GM12865 (cell line): Measurements from ENCODE around the gene HIC2.
"Not testable (repeated sequence)": the region's sequence is repeated elsewhere in the genome, so short reads cannot be mapped to it uniquely, and the experiment has no call there.

Experiments
- DNase-seq: peaks from one replicate; pipeline ENCODE4 v3.0.0; 2010; ENCODE audit warnings: low read depth
- H3K4me3 ChIP-seq: 2 replicates; pipeline ENCODE4 v1.5.1; 2011; ENCODE audit warnings: mild to moderate bottlenecking, low read depth, low read length, control low read depth
- TF ChIP-seq, protein P1 (sequence below): IDR thresholded peaks from 2 replicates; pipeline ENCODE4 v1.5.1; 2011; ENCODE audit warnings: low read length, control low read depth, low read depth, inconsistent platforms; ENCODE audit not compliant: insufficient read depth; ENCODE audit errors: missing control alignments

The HIC2 gene

DNA sequence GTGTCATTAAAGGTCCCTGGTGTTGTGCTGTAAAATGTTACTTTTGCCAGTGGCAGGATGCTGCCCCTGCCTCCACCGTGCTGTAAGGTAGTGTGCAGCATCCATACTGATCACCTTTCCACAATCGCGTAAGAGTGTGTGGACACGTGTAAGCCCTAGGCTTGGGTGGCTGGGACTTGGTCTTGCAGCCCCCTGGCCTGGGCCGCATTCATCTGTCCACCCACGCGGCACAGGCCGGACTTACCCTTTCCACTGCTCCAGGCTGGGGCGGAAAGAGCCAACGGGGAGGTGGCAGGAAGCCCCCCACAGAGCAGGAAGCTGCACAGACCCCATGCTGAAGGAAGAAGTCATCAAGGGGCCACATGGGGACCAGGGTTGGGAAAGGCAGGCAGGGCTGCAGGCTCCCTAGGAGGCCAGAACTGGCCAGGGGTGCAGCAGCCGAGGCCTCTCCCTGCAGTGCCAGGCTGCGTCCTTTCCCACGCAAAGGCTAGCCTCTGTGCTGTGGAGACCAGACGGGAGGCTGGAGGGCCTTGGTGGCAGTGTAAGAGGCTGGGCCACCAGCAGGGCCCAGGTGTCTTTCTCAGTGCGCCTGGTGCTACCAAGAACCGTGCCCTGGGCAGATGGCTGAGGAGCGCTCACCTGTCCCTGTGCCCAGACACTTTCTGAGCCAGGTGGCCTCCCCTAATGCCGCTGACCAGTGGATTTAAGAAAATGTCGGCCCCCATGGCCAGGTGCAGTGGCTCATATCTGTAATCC lies 38.3 kb downstream of the HIC2 start:
- DNase-seq = no peak
- H3K4me3 ChIP-seq = no peak overlapping the region
- TF ChIP-seq, protein P1, sequence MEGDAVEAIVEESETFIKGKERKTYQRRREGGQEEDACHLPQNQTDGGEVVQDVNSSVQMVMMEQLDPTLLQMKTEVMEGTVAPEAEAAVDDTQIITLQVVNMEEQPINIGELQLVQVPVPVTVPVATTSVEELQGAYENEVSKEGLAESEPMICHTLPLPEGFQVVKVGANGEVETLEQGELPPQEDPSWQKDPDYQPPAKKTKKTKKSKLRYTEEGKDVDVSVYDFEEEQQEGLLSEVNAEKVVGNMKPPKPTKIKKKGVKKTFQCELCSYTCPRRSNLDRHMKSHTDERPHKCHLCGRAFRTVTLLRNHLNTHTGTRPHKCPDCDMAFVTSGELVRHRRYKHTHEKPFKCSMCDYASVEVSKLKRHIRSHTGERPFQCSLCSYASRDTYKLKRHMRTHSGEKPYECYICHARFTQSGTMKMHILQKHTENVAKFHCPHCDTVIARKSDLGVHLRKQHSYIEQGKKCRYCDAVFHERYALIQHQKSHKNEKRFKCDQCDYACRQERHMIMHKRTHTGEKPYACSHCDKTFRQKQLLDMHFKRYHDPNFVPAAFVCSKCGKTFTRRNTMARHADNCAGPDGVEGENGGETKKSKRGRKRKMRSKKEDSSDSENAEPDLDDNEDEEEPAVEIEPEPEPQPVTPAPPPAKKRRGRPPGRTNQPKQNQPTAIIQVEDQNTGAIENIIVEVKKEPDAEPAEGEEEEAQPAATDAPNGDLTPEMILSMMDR = no peak

GRCh38 chr22:21457023-21457787 lies 40.0 kb downstream of the HIC2 start:
- TF ChIP-seq, protein P1 = no peak
- H3K4me3 ChIP-seq = no peak overlapping the region
- no peak for DNase-seq

- not testable (repeated sequence) for H3K4me3 ChIP-seq, DNase-seq
Observed at GRCh38 chr22:21462672-21463071, 45.5 kb downstream of the HIC2 start.

DNA sequence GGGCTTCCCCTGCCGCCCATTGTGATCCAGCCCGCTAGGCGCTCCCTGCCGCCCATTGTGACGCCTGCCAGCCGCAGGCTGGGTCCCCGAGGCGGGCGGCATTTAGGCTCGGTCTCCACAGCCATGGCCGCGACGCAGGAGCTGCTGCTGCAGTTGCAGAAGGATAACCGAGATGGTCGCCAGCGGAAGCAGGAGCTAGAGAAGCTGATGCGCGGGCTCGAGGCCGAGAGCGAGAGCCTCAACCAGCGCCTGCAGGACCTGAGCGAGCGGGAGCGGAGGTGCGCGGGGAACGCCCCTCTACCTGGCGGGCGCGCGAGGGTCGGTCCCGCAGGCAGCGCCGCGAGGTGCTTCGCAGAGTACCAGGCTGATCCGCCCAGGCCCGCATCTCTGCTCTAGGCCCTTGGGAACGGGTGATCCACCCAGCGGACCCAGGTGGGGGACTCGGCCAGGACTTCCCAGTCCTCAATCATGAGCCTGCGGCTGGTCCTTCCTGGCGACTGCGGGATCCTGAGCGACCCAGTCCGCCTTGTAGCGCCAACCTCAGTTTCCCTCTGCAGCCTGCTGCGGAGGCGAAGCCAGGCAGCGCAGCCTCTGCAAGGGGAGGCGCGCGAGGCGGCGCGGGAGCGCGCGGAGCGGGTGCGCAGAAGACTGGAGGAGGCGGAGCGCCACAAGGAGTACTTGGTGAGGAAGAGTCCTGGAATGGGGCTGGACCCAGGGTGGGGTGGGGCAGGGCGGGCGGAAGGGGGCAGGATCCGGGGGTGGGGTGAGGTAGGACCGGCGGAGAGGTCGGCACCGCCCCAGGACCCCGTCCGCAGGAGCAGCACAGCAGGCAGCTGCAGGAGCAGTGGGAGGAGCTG lies 50.4 kb downstream of the HIC2 start, which contains the start of gene TMEM191C:
TSS of gene TMEM191C (plus strand) at position 51 of the 857 bp plus-strand sequence. CDS start at position 124, 73 bp downstream.
- DNase-seq = not testable (repeated sequence)
- H3K4me3 ChIP-seq = peak within 1 kb of the TSS; percentile 32; the same call in 1 of the 2 replicates

DNA sequence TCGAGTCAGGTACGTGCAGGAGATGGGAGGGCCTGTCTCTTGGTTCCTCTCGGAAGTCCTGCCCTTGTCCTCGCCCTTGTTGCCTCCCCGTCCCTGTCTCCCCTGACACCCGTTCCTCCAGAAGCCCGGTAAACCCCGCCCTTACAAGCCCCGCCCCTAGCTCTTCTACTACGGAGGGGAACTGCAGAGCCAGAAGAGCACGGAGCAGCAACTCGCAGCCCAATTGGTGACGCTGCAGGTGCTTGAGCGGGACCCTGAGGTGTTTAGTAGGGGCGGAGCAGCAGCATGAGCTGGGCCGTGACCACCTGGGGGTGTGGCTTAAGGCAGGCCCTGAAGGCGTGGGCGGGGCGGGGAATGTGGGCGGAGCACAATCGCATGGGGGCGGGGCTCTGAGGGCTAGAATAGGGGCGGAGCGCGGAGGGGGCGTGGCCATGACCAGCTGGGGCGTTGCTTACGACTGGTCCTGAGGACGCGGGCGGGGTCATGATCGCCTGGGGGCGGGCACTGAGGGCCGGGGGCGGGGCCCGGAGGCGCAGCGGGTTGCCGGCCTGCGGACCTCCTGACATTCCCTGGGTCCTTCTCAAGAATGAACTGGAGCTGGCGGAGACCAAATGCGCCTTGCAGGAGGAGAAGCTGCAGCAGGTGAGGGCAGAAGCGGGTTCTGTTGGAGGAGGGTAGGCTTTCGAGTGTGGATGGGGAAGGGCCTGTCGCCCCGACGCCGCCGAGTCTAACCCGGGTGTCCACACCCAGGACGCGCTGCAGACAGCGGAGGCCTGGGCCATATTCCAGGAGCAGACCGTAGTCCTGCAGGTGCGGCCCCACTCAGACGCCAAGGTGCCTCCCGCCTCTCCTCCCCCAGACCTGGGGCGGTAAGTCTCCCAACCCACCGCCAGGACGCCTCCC lies 51.3 kb downstream of the HIC2 start:
- peak; percentile 93 for DNase-seq
- H3K4me3 ChIP-seq = peak overlapping the region; percentile 32; the same call in 1 of the 2 replicates

DNA sequence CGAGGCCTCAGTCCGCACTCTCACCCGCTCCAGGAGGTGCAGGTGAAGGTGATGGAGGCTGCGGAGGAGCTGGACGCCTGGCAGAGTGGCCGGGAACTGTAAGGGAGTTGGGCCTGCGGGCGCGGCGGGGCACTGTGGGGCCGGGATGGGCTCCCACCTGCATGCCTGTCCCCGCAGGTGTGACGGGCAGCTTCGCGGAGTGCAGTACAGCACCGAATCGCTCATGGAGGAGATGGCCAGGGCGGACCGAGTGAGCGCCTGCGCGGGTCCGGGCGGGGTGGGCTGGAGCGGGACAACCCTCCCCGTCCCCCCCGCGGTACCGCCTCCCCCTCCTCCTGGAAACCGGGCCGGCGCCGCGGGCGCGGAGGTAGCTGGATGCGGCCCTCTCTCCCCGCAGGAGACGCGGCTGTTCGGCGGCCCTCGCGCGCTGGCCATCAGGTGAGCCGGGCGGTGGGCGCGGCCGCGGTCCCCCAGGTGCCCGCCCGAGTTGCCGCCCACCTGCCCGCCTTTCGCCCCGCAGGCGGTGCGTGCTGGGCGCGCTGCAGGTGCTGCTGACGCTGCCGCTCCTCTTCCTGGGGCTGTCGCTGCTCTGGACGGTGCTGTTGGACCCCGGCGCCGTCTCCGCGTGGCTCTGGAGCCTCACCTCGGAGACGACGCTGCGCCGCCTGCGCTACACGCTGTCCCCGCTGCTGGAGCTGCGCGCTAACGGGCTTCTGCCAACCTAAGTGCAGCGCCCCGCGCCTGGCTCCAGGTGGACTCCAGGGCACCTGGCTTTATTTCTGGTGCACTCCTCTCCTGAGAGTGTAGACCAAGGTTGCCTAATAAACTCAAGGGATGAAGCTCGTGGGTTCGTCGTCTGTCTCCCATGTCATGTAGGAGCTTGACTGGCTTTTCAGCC lies 52.2 kb downstream of the HIC2 start:
- not testable (repeated sequence) for H3K4me3 ChIP-seq, DNase-seq

GRCh38 chr22:21472984-21473383 lies 55.8 kb downstream of the HIC2 start:
- not testable (repeated sequence) for DNase-seq, H3K4me3 ChIP-seq

GRCh38 chr22:21473664-21474063 lies 56.5 kb downstream of the HIC2 start:
- DNase-seq = not testable (repeated sequence)

GRCh38 chr22:21484039-21484438 lies 66.9 kb downstream of the HIC2 start:
- H3K4me3 ChIP-seq, DNase-seq: not testable (repeated sequence)

More at GRCh38 chr22:21473664-21474063, 56.5 kb downstream of the HIC2 start:
- H3K4me3 ChIP-seq = not testable (repeated sequence)

GRCh38 chr22:21487723-21488122 lies 70.6 kb downstream of the HIC2 start:
- DNase-seq, H3K4me3 ChIP-seq: not testable (repeated sequence)

DNA sequence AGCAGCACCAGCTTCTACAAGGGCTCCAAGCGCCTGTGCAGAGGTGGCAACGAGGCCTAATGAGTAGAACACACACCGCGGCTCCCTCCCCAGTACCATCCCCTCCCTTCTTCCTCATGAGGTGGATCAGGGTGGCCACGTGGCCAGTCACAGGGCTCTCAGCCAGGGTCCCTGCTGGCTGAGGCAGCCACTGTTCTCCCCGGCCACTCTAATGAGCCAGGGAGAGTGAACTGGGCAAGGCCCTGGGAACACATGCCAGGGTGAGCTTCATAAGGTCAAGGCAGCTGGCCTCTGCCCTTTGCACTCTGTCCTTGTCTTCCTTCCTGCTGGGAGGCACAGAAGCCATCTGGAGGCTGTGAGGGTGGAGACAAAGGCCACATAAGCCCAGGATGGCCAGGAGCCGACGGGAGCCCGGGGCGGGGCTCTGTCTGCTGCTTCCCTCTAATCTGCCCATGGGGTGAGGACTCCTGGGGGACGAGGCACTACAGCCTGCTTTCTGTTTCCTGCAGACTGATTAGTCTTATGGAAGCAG lies 72.0 kb downstream of the HIC2 start:
- H3K4me3 ChIP-seq, DNase-seq: not testable (repeated sequence)

- not testable (repeated sequence) for DNase-seq, H3K4me3 ChIP-seq
Observed at GRCh38 chr22:21490556-21490955, 73.4 kb downstream of the HIC2 start.

GRCh38 chr22:21492271-21492670 lies 75.1 kb downstream of the HIC2 start:
- H3K4me3 ChIP-seq, DNase-seq: not testable (repeated sequence)
